GM18498 (cell line): ENCODE results near the gene ASAP2.

ENCODE experiments used
- ATAC-seq: cut with Tn5 transposase; IDR thresholded peaks from one replicate; pipeline ENCODE4 v1.9.1; 2021; ENCODE audit warnings: mild to moderate bottlenecking, moderate library complexity; ENCODE audit not compliant: unreplicated experiment

Gene ASAP2

GRCh38 chr2:9271691-9272090, 65.1 kb downstream of the ASAP2 start:
- ATAC-seq, result no peak

DNA sequence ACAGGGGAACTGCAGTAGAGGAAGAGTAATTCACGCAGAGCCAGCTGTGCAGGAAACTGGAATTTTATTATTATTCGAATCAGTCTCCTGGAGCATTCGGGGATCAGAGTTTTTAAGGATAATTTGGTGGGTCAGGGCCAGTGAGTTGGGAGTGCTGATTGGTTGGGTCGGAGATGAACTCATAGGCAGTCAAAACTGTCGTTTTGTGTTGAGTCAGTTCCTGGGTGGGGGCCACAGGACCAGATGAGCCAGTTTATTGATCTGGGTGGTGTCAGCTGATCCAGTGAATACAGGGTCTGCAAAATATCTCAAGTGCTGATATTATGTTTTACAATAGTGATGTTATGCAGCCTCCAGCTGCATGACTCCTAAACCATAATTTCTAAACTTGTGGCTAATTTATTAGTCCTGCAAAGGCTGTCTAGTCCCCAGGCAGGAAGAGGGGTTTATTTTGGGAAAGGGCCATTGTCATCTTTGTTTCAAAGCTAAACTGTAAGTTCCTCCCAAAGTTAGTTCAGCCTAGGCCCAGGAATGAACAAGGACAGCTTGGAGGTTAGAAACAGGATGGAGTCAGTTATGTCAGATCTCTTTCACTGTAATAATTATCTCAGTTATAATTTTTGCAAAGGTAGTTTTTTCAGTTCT, 67.0 kb downstream of the ASAP2 start:
- no peak for ATAC-seq

GRCh38 chr2:9274701-9275343, 68.2 kb downstream of the ASAP2 start:
- ATAC-seq, result no peak

GRCh38 chr2:9275399-9275798, 68.8 kb downstream of the ASAP2 start:
- ATAC-seq, result no peak

DNA sequence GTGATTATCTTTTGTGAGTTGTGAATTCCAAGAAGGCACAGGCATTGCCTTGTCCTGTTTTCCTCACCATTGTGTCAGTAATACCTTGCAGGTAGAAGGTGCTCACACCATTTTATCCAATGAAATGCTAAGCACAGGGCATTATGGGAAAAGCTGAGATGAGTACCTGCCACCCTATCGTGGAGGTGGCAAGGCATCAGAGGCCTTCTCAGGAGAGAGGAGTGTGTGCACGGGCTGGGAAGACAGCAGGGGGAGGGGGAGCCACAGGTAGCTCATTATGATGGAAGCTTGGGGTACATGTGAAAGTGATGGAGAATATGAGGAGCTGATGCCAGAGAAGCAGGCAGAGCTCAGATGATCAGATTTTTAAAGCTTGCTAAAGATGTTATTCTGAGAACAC, 69.5 kb downstream of the ASAP2 start:
- no peak for ATAC-seq

GRCh38 chr2:9276901-9277451, 70.4 kb downstream of the ASAP2 start:
- no peak for ATAC-seq

DNA sequence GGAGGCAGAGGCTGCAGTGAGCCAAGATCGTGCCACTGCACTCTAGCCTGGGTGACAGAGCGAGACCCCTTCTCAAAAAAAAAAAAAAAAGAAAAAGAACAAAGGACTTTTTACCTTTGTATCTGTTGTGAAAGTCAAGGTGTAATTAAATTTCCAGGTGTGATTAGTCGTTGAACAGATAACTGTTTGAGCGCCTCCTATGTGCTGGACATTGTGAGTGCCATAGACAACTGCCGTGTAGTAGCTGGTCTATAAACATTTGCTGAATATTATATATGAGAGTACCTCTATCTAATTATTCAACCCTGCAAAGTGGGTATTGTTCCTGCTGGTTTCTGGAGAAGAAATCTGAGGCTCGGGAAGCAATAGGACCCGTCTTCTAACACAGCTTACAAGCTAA, 71.8 kb downstream of the ASAP2 start:
- no peak for ATAC-seq

DNA sequence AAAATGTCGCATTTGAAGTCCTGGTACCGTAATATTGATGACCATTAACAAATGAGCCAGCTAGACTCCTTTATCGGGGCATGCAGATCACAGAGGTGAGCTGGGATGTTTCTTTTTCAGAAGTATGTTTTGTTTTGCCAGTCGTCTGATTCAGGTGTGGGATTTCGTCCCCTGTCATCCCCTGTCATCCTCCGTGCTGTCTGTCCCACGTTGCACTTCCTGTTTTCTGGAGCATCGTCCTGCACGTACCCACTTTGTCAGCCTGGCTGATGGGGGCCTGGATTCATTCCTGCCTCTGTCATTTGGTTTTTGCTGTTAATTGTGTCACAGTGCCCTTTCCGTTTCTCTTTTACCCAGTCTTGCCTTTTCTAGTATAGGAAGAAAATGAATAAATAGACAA, 72.8 kb downstream of the ASAP2 start:
- ATAC-seq, result no peak

DNA sequence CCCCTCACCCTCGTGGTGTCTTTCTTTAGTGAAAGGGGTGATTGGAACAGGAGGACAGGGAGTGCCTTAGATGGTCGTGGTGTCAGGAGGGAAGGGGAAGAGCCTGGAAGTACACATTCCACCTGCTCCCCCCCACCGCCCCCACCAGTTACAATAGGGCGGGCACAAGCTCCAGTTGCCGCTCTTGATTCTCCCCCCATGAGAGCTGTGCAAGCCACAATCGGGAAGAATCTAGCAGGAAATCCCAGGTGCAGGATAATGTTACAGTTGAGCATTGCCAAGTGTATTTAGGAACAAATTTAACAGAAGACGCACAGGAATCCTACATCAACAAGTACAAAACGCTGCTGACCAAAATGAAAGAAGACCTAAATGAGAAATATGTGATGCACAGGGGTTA, 73.6 kb downstream of the ASAP2 start:
- no peak for ATAC-seq

DNA sequence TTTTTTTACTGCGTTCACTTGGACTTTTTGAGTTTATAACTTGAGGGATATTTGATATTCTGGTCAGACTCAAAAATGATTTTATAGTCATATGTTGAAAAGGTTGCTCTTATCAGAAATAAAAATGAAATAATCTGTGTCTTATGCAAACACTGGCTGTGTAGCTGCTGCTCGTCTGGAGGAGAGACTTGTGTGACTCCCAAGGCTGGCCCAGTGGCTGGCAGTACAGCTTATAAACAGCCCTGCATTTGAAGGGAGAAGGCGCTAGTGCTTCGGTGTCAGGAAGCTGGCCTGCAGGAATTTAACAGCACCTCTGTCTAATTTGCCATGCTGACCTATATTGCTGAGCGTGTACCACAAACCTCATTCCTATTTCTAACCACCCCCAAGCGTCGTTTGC, 74.5 kb downstream of the ASAP2 start:
- ATAC-seq, result no peak

DNA sequence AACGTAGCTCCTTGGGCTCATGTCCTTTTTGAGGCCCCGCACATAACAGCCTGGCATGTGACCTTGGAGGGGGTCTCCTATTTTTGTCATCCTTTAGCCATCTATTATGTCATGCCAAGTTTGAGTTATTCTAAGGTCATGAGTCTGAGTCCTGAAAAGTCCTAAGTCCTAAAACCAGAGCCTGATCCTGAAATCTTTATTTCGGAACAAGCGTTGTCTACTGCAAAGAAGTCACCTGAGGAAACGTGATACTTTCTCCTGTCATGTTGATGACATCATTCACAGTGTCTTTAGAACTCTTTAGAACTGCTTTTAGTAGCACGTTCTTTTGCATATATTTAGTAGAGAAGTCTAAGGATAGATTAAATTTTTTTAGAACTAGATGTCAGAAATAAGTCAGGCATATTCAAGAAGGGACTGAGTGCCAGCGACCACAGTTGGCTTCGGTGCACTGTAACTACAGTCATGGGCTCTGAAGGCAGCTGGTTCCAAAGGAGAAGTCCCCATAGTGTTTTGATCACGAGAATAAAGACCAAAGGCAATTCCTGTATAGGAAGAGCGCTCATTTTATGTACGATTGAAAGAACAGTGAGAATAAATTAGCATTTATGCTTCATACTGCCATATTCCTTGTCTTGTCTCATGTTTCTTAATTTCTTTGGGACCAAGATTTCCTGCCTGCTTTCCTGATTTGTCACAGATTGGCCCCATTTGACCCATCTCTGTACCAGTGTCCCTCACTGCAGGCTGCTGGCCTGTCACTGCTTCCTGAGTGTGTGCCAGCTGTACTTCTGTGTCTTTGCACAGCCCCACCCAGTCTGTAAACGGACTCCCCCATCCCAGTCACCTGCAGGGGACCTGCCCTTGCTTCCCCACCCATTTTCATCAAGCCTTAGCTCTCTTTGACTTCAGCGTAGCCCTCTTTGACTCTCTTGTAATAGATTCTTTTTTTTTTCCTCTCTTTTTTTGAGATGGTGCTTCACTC, 75.8 kb downstream of the ASAP2 start:
- ATAC-seq, result no peak

DNA sequence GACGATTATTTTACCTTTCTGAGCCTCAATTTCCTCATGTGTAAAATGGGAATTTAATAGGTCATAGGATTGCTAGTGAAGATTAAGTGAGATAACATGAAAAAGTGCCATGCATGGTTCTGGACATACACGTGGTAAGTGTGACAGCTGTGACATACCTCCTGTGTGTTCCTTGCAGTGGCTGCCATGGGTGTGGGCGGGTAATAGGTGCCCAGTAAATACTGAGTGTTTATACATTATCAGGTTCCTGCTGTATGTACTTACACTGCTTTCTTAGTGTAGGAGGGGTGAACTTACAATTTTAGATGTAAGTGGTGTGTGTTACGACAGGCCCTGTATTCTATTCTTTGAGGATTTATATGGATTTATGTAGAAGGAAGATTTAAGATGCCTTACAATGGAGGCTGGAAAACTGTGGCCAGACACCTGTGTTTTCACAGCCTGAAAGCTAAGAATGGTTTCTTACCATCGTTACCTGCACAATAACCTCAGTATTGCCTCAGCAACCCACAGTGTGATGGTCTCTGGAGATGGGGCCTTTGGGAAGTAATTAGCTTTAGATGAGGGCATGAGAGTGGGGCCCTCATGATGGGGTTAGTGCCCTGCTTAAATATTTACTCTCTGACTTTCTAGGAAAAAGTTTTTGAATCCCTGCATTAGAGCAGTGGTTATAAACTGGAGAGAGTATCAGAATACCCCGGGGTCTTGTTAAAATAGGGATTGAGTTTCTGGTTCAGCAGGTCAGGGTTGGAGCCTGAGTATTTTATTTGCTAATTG, 78.1 kb downstream of the ASAP2 start:
- no peak for ATAC-seq

DNA sequence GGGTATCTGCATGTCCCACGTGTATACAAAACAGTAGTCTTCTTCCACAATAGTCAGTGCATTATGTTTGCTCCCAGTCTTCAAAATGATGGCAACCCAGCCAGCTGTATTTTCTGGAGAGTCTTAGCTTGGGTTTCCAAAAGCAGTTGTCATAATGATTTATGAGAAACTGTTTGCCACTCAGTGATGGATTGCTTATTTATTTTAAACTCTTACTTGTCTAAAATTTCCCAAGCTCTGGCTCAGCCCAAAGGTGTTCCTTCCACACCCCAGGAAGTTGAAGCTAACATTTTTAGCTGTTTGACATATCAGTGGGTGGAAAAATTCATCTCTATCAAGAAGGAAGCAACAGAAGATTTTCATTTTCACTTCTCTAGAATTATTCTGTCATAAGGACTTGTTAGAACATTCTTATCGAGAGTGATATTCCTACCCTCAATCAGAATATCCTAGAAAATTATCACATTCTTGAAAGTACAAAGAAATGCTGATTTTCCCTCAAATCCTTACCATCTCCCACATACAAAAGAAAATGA, 78.8 kb downstream of the ASAP2 start:
- ATAC-seq, result no peak

DNA sequence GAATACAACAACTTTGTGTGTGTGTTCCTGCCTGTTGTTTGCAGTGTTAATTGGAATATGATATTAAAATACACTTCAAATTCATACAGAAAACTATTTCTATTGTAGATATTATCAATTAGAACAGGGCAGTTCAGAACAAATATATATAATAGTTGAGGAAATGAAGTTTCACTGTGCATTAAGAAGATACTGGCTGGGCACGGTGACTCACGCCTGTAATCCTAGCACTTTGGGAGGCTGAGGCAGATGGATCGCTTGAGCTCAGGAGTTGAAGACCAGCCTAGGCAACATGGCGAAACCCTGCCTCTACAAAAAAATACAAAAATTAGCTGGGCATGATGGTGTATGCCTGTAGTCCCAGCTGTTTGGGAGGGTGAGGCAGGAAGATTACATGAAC, 79.3 kb downstream of the ASAP2 start:
- ATAC-seq, result no peak

- ATAC-seq, result no peak
Observed at GRCh38 chr2:9286554-9287399, 80.2 kb downstream of the ASAP2 start.

- no peak for ATAC-seq
Observed at GRCh38 chr2:9287400-9288045, 80.9 kb downstream of the ASAP2 start.

DNA sequence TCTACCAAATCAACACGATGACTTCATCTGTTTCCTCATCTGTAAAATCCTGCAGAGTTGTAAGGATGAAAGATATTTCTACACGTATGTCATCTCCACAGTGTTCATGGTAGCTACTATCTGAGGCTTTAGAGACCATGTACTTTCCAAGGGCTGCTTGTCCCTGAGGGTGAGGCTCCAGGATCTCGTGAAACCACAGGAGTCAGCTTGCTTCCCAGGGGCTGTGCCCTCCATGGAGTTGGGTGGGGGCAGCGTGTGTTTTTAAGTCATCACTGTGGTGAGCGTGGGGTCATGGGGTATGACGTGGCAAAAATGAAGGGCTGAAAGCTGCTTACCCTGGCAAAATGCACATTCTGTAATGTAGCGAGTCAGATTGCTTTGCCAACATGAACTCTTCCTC, 81.6 kb downstream of the ASAP2 start:
- ATAC-seq, result no peak

GRCh38 chr2:9288681-9289338, 82.2 kb downstream of the ASAP2 start:
- no peak for ATAC-seq

- no peak for ATAC-seq
Observed at GRCh38 chr2:9291331-9291730, 84.7 kb downstream of the ASAP2 start.
